Activated T-helper 2 cell treated with anti-CD3 and anti-CD28 coated beads, Interferon-gamma antibody, Interleukin-2, Interleukin-4, amounts not matched to agents 10 μg/mL and 5 μg/mL and 100 μg/mL, durations not matched to agents 14 hours and 24 hours and 36 hours (primary cell): ENCODE data around the gene C11orf68. TPM values are rescaled to one million over a fixed set of nuclear protein-coding genes. Genes with fewer than 3 reads are reported as not detected.

Source experiments
- DNase-seq: peaks from one replicate; pipeline ENCODE4 v3.0.0; 2021; ENCODE audit warnings: low spot score
- H3K27ac Mint-ChIP-seq: one replicate; pipeline ENCODE4 v1.8.0; 2021; ENCODE audit warnings: mixed read lengths
- H3K27me3 Mint-ChIP-seq: one replicate; pipeline ENCODE4 v1.8.0; 2021; ENCODE audit warnings: low read depth, mixed read lengths
- H3K36me3 Mint-ChIP-seq: one replicate; pipeline ENCODE4 v1.8.0; 2021; ENCODE audit warnings: low read depth, mixed read lengths
- H3K4me1 Mint-ChIP-seq: one replicate; pipeline ENCODE4 v1.8.0; 2021; ENCODE audit warnings: low read depth, mixed read lengths
- H3K4me3 Mint-ChIP-seq: one replicate; pipeline ENCODE4 v1.8.0; 2021; ENCODE audit warnings: low read depth, mild to moderate bottlenecking, moderate library complexity, mixed read lengths
- H3K9me3 Mint-ChIP-seq: one replicate; pipeline ENCODE4 v1.8.0; 2021; ENCODE audit warnings: mixed read lengths
- intact Hi-C: fragments of 100-400 bp; cut with micrococcal nuclease; formaldehyde crosslinking; loops from one replicate; pipeline ENCODE4 v1.15.1; 2023
- total RNA-seq: library from RNA; stranded (reverse); gene quantifications from 2 replicates; pipeline ENCODE4 v1.2.3, GENCODE V29; 2022

C11orf68 gene
- total RNA-seq, 1 donor from 2014 or later: 23.8 TPM

DNA sequence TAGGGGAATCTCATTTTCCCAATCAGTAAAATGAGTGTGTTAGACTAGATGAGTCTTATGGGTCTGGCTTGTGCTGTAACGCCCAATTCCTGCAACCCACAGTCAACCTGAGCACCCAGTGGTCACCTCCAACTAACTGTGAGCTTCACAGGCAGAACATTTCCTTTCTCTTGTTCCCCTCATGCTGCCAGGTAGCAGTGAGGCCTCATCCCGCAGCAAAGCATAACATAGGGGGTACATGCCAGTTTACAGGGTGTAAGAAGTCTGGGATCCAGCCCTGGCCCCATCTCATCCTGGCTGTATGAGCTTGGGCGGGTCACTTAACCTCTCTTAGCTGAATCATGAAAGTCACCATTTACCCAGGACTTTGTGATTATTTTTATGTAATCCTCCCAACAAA lies 50.0 kb downstream of the C11orf68 start:
- H3K4me3 Mint-ChIP-seq: no peak overlapping the region
- peaks cover 13% of the 10 kb centered on the region for H3K4me1 Mint-ChIP-seq
- H3K9me3 Mint-ChIP-seq: no peaks in the 10 kb centered on the region
- peaks cover 30% of the 10 kb centered on the region for H3K36me3 Mint-ChIP-seq
- no peak for DNase-seq
- H3K27ac Mint-ChIP-seq: peak overlapping the region; percentile 42
- no peaks in the 10 kb centered on the region for H3K27me3 Mint-ChIP-seq
- intact Hi-C loops: no loop called here

DNA sequence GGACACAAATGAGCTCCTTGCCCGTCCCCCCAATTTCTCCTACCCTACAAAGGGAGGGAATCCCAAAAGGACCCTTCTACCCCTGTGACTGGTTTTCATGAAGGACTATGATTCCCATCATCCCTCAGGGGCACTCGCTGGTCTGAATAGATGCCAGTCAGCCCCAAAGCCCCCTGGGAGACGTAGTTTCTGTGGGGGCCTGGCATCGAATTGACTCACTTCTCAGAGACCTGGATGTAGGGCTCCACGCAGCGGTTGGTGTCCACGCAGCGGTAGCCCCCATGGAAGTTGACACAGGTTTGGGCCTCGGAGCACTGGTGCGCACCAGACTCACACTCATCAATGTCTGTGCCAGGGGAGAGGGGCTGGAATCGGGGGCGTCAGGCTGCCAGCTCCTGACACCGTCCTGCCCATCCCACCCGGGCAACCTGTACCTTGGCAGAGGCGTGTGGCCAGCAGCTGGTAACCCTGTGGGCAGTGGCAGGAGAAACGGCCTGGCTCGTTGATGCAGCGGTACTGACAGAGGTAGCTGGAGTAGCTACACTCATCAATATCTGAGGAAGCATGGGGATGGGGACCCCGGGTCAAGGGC lies 50.7 kb downstream of the C11orf68 start:
- H3K4me3 Mint-ChIP-seq: no peak overlapping the region
- no peaks in the 10 kb centered on the region for H3K27me3 Mint-ChIP-seq
- H3K36me3 Mint-ChIP-seq: peaks cover 38% of the 10 kb centered on the region
- peaks cover 10% of the 10 kb centered on the region for H3K4me1 Mint-ChIP-seq
- intact Hi-C loops: no loop called here
- H3K27ac Mint-ChIP-seq: no peak overlapping the region
- DNase-seq: no peak
- H3K9me3 Mint-ChIP-seq: no peaks in the 10 kb centered on the region

DNA sequence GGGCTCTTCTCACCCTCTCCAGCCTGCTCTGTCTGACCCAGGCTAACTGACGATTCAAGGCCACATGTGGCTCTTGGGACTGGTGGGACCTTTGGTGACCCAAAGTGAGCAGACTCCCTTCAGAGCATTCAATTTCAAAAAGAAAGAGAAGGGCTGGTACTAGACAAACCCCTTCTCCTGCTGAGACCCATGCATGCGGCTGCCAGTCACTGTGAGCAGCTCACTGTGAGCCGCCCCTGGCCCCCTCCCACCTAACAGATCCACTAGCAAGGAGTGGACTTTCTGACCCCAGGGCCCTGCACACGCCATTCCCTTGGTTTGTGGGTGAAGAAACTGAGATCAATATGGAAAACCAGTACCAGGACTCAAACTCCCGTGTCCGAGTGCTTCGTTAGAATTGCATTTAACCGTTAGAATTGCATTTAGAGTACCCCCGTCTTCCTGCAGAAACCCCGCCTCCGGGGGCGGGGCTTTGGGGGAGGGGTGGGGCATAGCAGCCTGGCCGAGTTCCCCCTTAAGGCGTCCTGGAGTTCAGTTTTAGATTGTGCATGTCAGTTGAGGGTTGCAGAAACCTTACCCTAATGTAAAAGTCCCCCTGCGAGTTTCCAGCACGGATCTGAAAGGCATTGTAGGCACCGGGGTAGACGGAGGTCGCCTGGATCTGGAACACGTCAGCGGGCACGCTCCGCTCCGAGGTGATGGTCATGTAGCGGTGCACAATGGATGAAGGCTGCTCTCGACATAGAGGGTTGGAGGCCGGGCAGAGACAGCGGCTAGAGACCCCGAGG lies 51.4 kb downstream of the C11orf68 start:
- no peaks in the 10 kb centered on the region for H3K27me3 Mint-ChIP-seq
- no peak overlapping the region for H3K27ac Mint-ChIP-seq

More for the DNA sequence above, 51.4 kb downstream of the C11orf68 start:
- DNase-seq: no peak
- no peaks in the 10 kb centered on the region for H3K9me3 Mint-ChIP-seq
- intact Hi-C loops: no loop called here
- no peak overlapping the region for H3K4me3 Mint-ChIP-seq
- peaks cover 12% of the 10 kb centered on the region for H3K4me1 Mint-ChIP-seq
- peaks cover 44% of the 10 kb centered on the region for H3K36me3 Mint-ChIP-seq

Other genes with a start within 250 kb of the C11orf68 start
- gene KAT5, start 206.8 kb downstream of the C11orf68 start, total RNA-seq: 76.3 and 79.4 TPM in 2 replicates
- 85.0 and 94.0 TPM in 2 replicates for gene RNASEH2C, start 198.3 kb downstream of the C11orf68 start, total RNA-seq
- gene AP5B1, start 138.1 kb downstream of the C11orf68 start, total RNA-seq: 24.6 and 24.9 TPM in 2 replicates
- gene OVOL1, start 132.0 kb downstream of the C11orf68 start, total RNA-seq: 0.16 TPM in 2 replicates
- gene SNX32, start 85.1 kb downstream of the C11orf68 start, total RNA-seq: 0.64 and 0.96 TPM in 2 replicates
- gene CFL1, start 60.9 kb downstream of the C11orf68 start, total RNA-seq: 1,155 and 1,184 TPM in 2 replicates
- 84.9 and 90.5 TPM in 2 replicates for gene MUS81, start 58.6 kb downstream of the C11orf68 start, total RNA-seq
- 8.8 and 9.2 TPM in 2 replicates for gene EFEMP2, start 46.3 kb downstream of the C11orf68 start, total RNA-seq
- gene CTSW, start 39.2 kb downstream of the C11orf68 start, total RNA-seq: 10.0 and 10.3 TPM in 2 replicates
- gene FIBP, start 30.6 kb downstream of the C11orf68 start, total RNA-seq: 95.4 and 99.8 TPM in 2 replicates
- 53.2 and 55.2 TPM in 2 replicates for gene CCDC85B, start 28.4 kb downstream of the C11orf68 start, total RNA-seq
- 24.0 and 25.9 TPM in 2 replicates for gene FOSL1, start 18.7 kb downstream of the C11orf68 start, total RNA-seq
- 116 and 118 TPM in 2 replicates for gene DRAP1, start 364 bp upstream of the C11orf68 start, total RNA-seq
- gene TSGA10IP, start 26.4 kb upstream of the C11orf68 start, total RNA-seq: not detected in 2 replicates
- 81.7 and 98.5 TPM in 2 replicates for gene SART1, start 42.7 kb upstream of the C11orf68 start, total RNA-seq
- gene EIF1AD, start 83.1 kb upstream of the C11orf68 start, total RNA-seq: 64.5 and 65.2 TPM in 2 replicates
- gene BANF1, start 83.4 kb upstream of the C11orf68 start, total RNA-seq: 272 and 281 TPM in 2 replicates
- 0.69 and 0.75 TPM in 2 replicates for gene CST6, start 92.9 kb upstream of the C11orf68 start, total RNA-seq
- 0.46 and 0.78 TPM in 2 replicates for gene CATSPER1, start 107.4 kb upstream of the C11orf68 start, total RNA-seq
- 0.18 TPM in 1 of 2 replicates, not detected in the other for gene GAL3ST3, start 130.1 kb upstream of the C11orf68 start, total RNA-seq
- 252 and 268 TPM in 2 replicates for gene SF3B2, start 133.3 kb upstream of the C11orf68 start, total RNA-seq
- gene PACS1, start 151.2 kb upstream of the C11orf68 start, total RNA-seq: 75.6 and 83.7 TPM in 2 replicates